ENCODE data around the gene KLHL6. TPM values are rescaled to one million over a fixed set of nuclear protein-coding genes. Genes with fewer than 3 reads are reported as not detected.

KLHL6 gene
- total RNA-seq, 1 experiment from 2014 or later: not detected

DNA sequence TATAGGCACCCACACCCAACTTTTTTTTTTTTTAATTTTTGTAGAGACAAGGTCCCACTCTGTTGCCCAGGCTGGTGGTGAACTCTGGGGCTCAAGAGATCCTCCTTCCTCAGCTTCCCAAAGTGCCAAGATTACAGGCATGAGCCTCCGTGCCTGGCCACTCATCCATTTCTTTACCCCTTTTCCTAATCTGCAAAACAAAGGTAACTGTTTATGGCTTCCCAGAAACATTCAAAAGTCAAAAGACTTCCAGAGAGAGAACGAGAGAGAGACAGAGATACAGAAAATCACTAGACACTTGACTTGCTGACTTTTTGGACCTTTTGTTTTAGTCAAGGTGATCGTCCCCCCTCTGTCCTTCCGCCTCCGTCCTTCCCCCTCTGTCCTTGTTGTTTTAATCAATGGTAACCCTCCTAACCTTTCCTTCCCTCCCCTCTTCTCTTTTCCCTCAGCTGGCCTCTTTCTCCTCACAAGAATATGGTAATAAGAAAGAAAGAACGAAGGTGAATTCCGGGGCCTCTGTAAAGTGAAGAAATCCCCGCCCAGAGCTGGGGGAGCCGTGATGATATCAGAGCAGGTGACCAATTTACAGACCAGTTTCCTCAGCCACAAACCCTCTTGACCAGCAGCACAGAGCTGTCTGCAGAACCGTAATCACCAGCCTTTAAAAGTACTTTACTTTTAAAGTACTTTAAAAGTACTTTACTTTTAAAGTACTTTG lies 21.9 kb downstream of the KLHL6 start:
- TF ChIP-seq CTCF (conservative IDR thresholded peaks at IDR 0.05; ENCODE audit: low read depth, low read length): no peak
- no peak for TF ChIP-seq EZH2 (IDR thresholded peaks at IDR 0.05; ENCODE audit: borderline replicate concordance, low read depth, low read length, poor library complexity, severe bottlenecking)
- ChIA-PET POLR2A (ENCODE audit: low non-redundant PET) (no interaction called here), CTCF (no interaction called here)
- BruUV-seq (replicated peaks): no TSS peak
- Histone ChIP-seq H3K4me1 (ENCODE audit: insufficient read depth, low read length, poor library complexity, severe bottlenecking) (no peaks in the 10 kb centered on the region), H3K36me3 (ENCODE audit: insufficient read depth, low read length, poor library complexity, severe bottlenecking) (no peaks in the 10 kb centered on the region), H3K27ac (ENCODE audit: low read depth, low read length, poor library complexity, severe bottlenecking) (no peak overlapping the region), H3K4me3 (ENCODE audit: low read depth, low read length, poor library complexity, severe bottlenecking) (no peak overlapping the region), H3K9me3 (ENCODE audit: low read depth, low read length, poor library complexity, severe bottlenecking) (no peaks in the 10 kb centered on the region), H3K27me3 (replicated peaks; ENCODE audit: insufficient read depth, low read depth, low read length, poor library complexity) (peaks cover 15% of the 10 kb centered on the region)
- no peak for DNase-seq (ENCODE audit: low spot score)
- intact Hi-C loops (cut with micrococcal nuclease; ENCODE audit: unreplicated experiment): no loop called here

DNA sequence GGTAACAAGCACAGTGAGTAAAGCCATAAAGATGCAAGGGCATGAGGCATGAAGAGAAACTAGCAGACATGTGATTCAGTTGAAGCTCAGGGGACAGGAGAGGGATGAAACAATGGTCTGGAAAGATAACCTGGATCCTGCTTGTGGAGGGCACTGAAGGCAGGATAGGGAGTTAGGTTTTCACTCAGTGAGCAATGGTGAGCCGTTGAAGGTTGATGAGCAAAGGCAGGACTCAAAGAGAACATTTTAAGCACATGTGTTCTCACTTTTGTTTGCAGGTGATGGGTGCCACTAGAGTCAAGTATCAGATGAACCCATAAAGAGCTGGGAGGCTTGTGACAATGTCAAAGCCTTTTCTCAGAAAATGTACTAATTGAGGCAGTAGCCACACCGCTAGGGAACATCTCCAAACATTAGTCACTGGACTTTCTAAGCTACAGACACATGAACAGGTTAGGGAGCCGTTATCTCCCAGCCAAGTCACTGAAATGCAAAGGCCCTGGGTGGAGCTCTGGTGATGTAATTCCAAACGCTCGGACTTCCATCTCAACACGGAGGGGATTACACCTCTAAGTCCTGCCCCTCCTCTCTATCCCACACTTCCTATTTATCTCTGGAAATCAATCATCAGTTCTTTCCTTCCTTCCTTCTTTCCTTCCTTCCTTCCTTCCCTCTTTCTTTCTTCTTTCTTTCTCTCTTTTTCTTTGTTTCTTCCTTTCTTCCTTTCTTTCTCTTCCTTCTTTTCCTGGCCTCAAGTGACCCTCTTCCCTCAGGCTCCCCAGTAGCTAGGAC lies 22.7 kb downstream of the KLHL6 start:
- Histone ChIP-seq H3K4me1 (ENCODE audit: insufficient read depth, low read length, poor library complexity, severe bottlenecking) (no peaks in the 10 kb centered on the region), H3K4me3 (ENCODE audit: low read depth, low read length, poor library complexity, severe bottlenecking) (no peak overlapping the region), H3K9me3 (ENCODE audit: low read depth, low read length, poor library complexity, severe bottlenecking) (no peaks in the 10 kb centered on the region), H3K27me3 (replicated peaks; ENCODE audit: insufficient read depth, low read depth, low read length, poor library complexity) (peaks cover 15% of the 10 kb centered on the region), H3K27ac (ENCODE audit: low read depth, low read length, poor library complexity, severe bottlenecking) (no peak overlapping the region), H3K36me3 (ENCODE audit: insufficient read depth, low read length, poor library complexity, severe bottlenecking) (no peaks in the 10 kb centered on the region)
- no peak for TF ChIP-seq CTCF (conservative IDR thresholded peaks at IDR 0.05; ENCODE audit: low read depth, low read length)
- ChIA-PET POLR2A (ENCODE audit: low non-redundant PET) (no interaction called here), CTCF (no interaction called here)
- no peak for DNase-seq (ENCODE audit: low spot score)
- BruUV-seq (replicated peaks): no TSS peak
- intact Hi-C loops (cut with micrococcal nuclease; ENCODE audit: unreplicated experiment): no loop called here

GRCh38 chr3:183529717-183530116 lies 25.8 kb downstream of the KLHL6 start:
- H3K27me3 ChIP-seq (replicated peaks; ENCODE audit: insufficient read depth, low read depth, low read length, poor library complexity): peaks cover 15% of the 10 kb centered on the region
- BruUV-seq (replicated peaks): no TSS peak
- intact Hi-C loops (cut with micrococcal nuclease; ENCODE audit: unreplicated experiment): no loop called here
- no peak overlapping the region for H3K27ac ChIP-seq (ENCODE audit: low read depth, low read length, poor library complexity, severe bottlenecking)
- H3K9me3 ChIP-seq (ENCODE audit: low read depth, low read length, poor library complexity, severe bottlenecking): no peaks in the 10 kb centered on the region
- H3K36me3 ChIP-seq (ENCODE audit: insufficient read depth, low read length, poor library complexity, severe bottlenecking): no peaks in the 10 kb centered on the region
- TF ChIP-seq EZH2 (IDR thresholded peaks at IDR 0.05; ENCODE audit: borderline replicate concordance, low read depth, low read length, poor library complexity, severe bottlenecking) (no peak), CTCF (conservative IDR thresholded peaks at IDR 0.05; ENCODE audit: low read depth, low read length) (no peak)
- CTCF ChIA-PET: no interaction called here
- POLR2A ChIA-PET (ENCODE audit: low non-redundant PET): no interaction called here
- DNase-seq (ENCODE audit: low spot score): no peak
- H3K4me3 ChIP-seq (ENCODE audit: low read depth, low read length, poor library complexity, severe bottlenecking): no peak overlapping the region
- no peaks in the 10 kb centered on the region for H3K4me1 ChIP-seq (ENCODE audit: insufficient read depth, low read length, poor library complexity, severe bottlenecking)

Measured in A673 (cell line).